ENCODE measurements around the gene ACOXL. TPM values are rescaled to one million over a fixed set of nuclear protein-coding genes. Genes with fewer than 3 reads are reported as not detected.

The ACOXL gene
- total RNA-seq, 1 donor from 2014 or later: not detected

GRCh38 chr2:110869472-110870446, 137.4 kb downstream of the ACOXL start:
- no peak for DNase-seq (ENCODE audit: low read depth, low spot score)
- H3K27ac Mint-ChIP-seq (ENCODE audit: unreplicated experiment): no peak overlapping the region
- TF ChIP-seq CTCF (conservative IDR thresholded peaks at IDR 0.05): no peak
- no peaks in the 10 kb centered on the region for H3K36me3 Mint-ChIP-seq (ENCODE audit: low read depth)
- H3K4me3 Mint-ChIP-seq: no peak overlapping the region
- H3K4me1 Mint-ChIP-seq: peaks cover 54% of the 10 kb centered on the region
- peaks cover 19% of the 10 kb centered on the region for H3K27me3 Mint-ChIP-seq (ENCODE audit: low read depth)
- no peaks in the 10 kb centered on the region for H3K9me3 Mint-ChIP-seq

GRCh38 chr2:110870545-110870944, 138.2 kb downstream of the ACOXL start:
- DNase-seq (ENCODE audit: low read depth, low spot score): no peak
- no peak overlapping the region for H3K27ac Mint-ChIP-seq (ENCODE audit: unreplicated experiment)
- peaks cover 56% of the 10 kb centered on the region for H3K4me1 Mint-ChIP-seq
- no peaks in the 10 kb centered on the region for H3K36me3 Mint-ChIP-seq (ENCODE audit: low read depth)
- no peak overlapping the region for H3K4me3 Mint-ChIP-seq
- peaks cover 19% of the 10 kb centered on the region for H3K27me3 Mint-ChIP-seq (ENCODE audit: low read depth)
- no peak for TF ChIP-seq CTCF (conservative IDR thresholded peaks at IDR 0.05)
- H3K9me3 Mint-ChIP-seq: no peaks in the 10 kb centered on the region

- Mint-ChIP-seq H3K4me1 (peaks cover 45% of the 10 kb centered on the region), H3K27me3 (ENCODE audit: low read depth) (peaks cover 14% of the 10 kb centered on the region), H3K4me3 (no peak overlapping the region), H3K36me3 (ENCODE audit: low read depth) (no peaks in the 10 kb centered on the region), H3K27ac (ENCODE audit: unreplicated experiment) (no peak overlapping the region), H3K9me3 (no peaks in the 10 kb centered on the region)
- TF ChIP-seq CTCF (conservative IDR thresholded peaks at IDR 0.05): no peak
- DNase-seq (ENCODE audit: low read depth, low spot score): no peak
Observed at GRCh38 chr2:110871637-110872036, 139.3 kb downstream of the ACOXL start.

DNA sequence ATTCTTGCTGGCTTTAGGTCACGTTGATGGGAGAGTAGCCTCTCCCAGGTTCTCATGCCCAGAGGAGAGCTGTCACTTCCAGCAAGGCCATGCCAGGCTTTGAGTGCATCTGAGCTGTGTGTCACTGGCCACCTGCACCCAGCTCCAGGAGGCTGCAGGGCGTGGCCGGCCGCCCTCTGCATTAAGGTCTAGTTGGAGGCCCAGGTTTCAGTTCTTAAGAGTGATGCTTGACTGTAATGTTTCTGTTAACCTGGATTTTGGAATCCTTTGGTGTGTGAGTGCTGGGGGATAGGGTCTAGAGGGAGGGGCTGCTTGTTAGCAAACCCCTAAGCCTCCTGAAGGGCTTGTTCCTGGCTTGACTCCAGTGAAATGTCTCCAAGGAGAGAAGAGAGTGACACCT, 140.1 kb downstream of the ACOXL start:
- Mint-ChIP-seq H3K4me3 (no peak overlapping the region), H3K4me1 (peaks cover 36% of the 10 kb centered on the region), H3K27ac (ENCODE audit: unreplicated experiment) (no peak overlapping the region), H3K27me3 (ENCODE audit: low read depth) (peaks cover 9% of the 10 kb centered on the region), H3K9me3 (no peaks in the 10 kb centered on the region), H3K36me3 (ENCODE audit: low read depth) (no peaks in the 10 kb centered on the region)
- no peak for TF ChIP-seq CTCF (conservative IDR thresholded peaks at IDR 0.05)
- DNase-seq (ENCODE audit: low read depth, low spot score): no peak

- Mint-ChIP-seq H3K4me1 (peaks cover 36% of the 10 kb centered on the region), H3K27me3 (ENCODE audit: low read depth) (peaks cover 9% of the 10 kb centered on the region), H3K36me3 (ENCODE audit: low read depth) (peaks cover 2% of the 10 kb centered on the region), H3K4me3 (no peak overlapping the region), H3K9me3 (no peaks in the 10 kb centered on the region), H3K27ac (ENCODE audit: unreplicated experiment) (no peak overlapping the region)
- DNase-seq (ENCODE audit: low read depth, low spot score): no peak
- TF ChIP-seq CTCF (conservative IDR thresholded peaks at IDR 0.05): no peak
Observed at GRCh38 chr2:110873056-110873502, 140.7 kb downstream of the ACOXL start.

All from neural crest cell (in vitro differentiated cells).